Calu3 (cell line): ENCODE measurements around the gene PAX6. TPM values are rescaled to one million over a fixed set of nuclear protein-coding genes. Genes with fewer than 3 reads are reported as not detected.

ENCODE experiments used
- BruUV-seq: library from RNA; stranded (reverse); fragments of 400-500 nt; replicated peaks from 2 replicates; lab custom pipeline; 2021; lab: Mats Ljungman, UMichigan
- CTCF ChIA-PET: fragments of 300-600 bp; sonication (Branson Sonifier 250); formaldehyde crosslinking; loops from one replicate; lab custom pipeline; 2022; ENCODE audit warnings: antibody characterized with exemption; lab: Charles Lee
- DNase-seq: peaks from one replicate; pipeline ENCODE4 v3.0.0; 2022
- H3K27ac Mint-ChIP-seq: one replicate; pipeline ENCODE4 v1.8.0; 2022; ENCODE audit warnings: mixed read lengths; ENCODE audit not compliant: unreplicated experiment
- H3K27me3 Mint-ChIP-seq: one replicate; pipeline ENCODE4 v1.8.0; 2022; ENCODE audit warnings: mixed read lengths; ENCODE audit not compliant: unreplicated experiment
- H3K36me3 Mint-ChIP-seq: one replicate; pipeline ENCODE4 v1.8.0; 2022; ENCODE audit warnings: mild to moderate bottlenecking, moderate library complexity, mixed read lengths; ENCODE audit not compliant: insufficient read depth, unreplicated experiment
- H3K4me1 Mint-ChIP-seq: one replicate; pipeline ENCODE4 v1.8.0; 2022; ENCODE audit warnings: mild to moderate bottlenecking, low read depth, mixed read lengths; ENCODE audit not compliant: unreplicated experiment
- H3K4me3 Mint-ChIP-seq: one replicate; pipeline ENCODE4 v1.8.0; 2022; ENCODE audit warnings: mild to moderate bottlenecking, low read depth, moderate library complexity, mixed read lengths; ENCODE audit not compliant: unreplicated experiment
- H3K9me3 Mint-ChIP-seq: one replicate; pipeline ENCODE4 v1.8.0; 2022; ENCODE audit warnings: low read depth, mixed read lengths; ENCODE audit not compliant: unreplicated experiment
- intact Hi-C: fragments of 100-400 bp; cut with micrococcal nuclease; formaldehyde crosslinking; loops from one replicate; pipeline ENCODE4 v1.10.0; 2022; ENCODE audit not compliant: unreplicated experiment
- total RNA-seq: library from RNA; stranded (reverse); gene quantifications from 2 replicates; pipeline ENCODE4 v1.2.3, GENCODE V29; 2022
- TF ChIP-seq, protein P1 (sequence below): fragments of 200-600 bp; IDR thresholded peaks from one replicate; pipeline ENCODE4 v1.8.0; 2022; ENCODE audit warnings: antibody characterized with exemption; ENCODE audit not compliant: unreplicated experiment

Gene PAX6
- total RNA-seq, 1 experiment from 2014 or later, result 0.87 TPM

DNA sequence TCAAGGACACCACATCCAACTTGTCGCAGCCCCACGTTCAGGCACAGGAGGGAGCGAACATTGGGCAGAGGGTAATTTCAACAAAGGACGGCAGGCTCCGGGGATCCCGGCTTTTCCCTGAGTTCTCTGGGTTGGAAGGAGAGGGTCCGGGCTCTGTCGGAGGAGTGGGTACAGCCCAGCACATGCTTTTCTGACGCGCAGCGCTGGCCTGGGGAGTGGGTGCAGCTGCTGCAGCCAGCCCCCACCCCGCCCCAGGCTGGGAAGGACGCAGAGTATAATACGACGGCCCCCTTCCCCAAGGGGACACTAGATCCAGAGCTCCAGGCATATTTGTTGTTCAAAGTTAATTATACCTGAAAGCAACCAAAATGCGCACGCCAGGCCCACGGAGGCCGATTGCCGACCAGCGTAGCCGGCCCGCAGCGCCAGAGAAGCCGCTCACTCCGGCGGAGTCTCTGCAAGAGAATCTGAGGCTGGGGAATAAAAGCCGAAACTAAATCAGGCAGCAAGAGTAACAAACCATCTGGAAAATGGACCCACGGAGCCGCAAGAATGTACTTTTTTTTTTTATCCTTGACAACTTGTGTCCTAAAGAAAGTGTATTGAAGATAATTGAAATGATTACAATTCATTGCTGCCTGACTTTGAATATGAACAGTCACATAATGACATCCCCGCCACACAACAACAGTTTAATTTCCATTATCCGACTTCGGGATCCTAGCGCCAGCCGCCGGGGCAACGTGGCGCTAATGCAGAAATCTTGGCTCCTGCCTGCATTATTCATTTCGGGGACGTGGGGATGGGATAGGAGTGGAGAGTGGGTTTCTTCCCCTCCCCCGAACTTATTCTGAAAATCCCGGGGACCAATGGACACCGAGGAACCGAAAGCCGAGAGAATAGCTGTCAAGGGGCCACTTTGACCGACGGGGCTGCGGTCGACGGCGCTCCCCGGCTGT, 14.0 kb upstream of the PAX6 start:
- no TSS peak for BruUV-seq
- H3K4me1 Mint-ChIP-seq, result no peaks in the 10 kb centered on the region
- H3K9me3 Mint-ChIP-seq, result no peaks in the 10 kb centered on the region
- no peak overlapping the region for H3K4me3 Mint-ChIP-seq
- DNase-seq, result no peak
- TF ChIP-seq, protein P1, sequence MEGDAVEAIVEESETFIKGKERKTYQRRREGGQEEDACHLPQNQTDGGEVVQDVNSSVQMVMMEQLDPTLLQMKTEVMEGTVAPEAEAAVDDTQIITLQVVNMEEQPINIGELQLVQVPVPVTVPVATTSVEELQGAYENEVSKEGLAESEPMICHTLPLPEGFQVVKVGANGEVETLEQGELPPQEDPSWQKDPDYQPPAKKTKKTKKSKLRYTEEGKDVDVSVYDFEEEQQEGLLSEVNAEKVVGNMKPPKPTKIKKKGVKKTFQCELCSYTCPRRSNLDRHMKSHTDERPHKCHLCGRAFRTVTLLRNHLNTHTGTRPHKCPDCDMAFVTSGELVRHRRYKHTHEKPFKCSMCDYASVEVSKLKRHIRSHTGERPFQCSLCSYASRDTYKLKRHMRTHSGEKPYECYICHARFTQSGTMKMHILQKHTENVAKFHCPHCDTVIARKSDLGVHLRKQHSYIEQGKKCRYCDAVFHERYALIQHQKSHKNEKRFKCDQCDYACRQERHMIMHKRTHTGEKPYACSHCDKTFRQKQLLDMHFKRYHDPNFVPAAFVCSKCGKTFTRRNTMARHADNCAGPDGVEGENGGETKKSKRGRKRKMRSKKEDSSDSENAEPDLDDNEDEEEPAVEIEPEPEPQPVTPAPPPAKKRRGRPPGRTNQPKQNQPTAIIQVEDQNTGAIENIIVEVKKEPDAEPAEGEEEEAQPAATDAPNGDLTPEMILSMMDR, result no peak
- H3K27ac Mint-ChIP-seq, result no peak overlapping the region
- CTCF ChIA-PET, result interaction anchor here (0.6 kb wide), 1 partner anchor 1401 kb away, joined by 3 read pairs; no protein-coding TSS in a partner anchor
- H3K36me3 Mint-ChIP-seq, result no peaks in the 10 kb centered on the region
- intact Hi-C loops, result no loop called here
- H3K27me3 Mint-ChIP-seq, result peaks cover 88% of the 10 kb centered on the region

DNA sequence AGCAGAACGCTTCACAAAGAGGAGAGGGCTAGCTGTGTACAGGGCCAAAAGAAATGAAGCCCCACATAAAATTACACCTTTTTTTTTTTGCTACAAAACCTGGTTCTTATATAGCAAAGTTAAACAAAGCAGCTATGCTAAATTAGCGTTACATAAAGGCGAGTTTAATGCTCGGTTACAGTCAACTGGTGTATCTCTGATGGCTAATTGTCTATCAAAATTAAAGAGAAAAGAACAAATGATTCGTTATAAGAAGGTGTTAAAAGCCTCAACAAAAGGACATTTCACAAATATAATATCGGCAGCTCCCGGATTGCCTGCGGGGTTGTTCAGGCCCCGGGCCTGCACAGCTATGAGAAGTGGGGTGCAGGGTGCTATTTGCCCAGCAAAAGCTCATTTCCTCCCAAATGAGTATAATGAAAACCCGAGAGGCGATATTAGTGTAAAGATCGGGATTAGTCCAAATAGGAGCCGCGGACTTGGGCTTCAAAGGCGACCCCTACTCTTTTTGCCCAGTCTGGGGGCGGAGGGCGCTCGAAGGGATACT, 13.3 kb upstream of the PAX6 start:
- TF ChIP-seq, protein P1, result no peak
- H3K4me3 Mint-ChIP-seq, result no peak overlapping the region

DNA sequence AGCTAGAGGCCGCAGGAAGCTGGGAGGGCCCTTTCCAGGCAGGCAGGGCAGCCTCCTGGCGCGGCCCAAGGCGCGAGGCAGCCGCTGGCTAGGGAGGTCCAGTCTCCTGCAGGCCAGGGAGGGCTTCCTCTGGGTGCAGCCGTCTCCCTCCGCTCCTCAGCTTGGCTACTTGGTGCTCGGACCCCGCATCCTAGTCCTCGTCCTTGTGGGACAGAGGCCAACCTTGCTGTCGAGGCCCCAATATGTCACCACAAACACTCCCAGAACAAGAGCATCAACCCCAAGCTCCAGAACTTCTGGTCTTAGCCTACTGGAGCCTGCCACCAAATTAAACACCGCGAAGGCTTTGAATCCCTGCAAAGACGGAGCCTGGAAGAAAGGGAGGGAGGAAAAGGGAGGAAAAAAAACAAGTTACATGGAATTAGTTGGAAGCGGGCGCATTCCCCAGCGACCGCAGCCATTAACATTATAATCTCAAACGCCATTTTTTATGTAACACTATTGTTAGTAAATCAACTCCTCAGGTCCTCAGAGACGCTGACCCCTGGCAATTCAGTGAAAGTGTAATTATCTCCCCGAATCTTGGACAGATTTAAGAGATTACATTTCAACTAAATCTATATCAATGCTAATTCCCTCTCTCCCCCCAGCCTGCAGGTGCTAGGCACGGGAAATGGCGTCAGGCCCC, 12.7 kb upstream of the PAX6 start:
- Mint-ChIP-seq H3K9me3 (no peaks in the 10 kb centered on the region), H3K36me3 (no peaks in the 10 kb centered on the region), H3K27me3 (peaks cover 84% of the 10 kb centered on the region), H3K27ac (no peak overlapping the region), H3K4me1 (no peaks in the 10 kb centered on the region), H3K4me3 (no peak overlapping the region)
- intact Hi-C loops, result no loop called here
- TF ChIP-seq, protein P1, result no peak
- CTCF ChIA-PET, result interaction anchor here (0.6 kb wide), 1 partner anchor 1400 kb away, joined by 3 read pairs; no protein-coding TSS in a partner anchor
- no peak for DNase-seq
- BruUV-seq, result no TSS peak

More for the DNA sequence above, 13.3 kb upstream of the PAX6 start:
- intact Hi-C loops, result no loop called here
- CTCF ChIA-PET, result interaction anchor here (0.6 kb wide), 1 partner anchor 1400 kb away, joined by 3 read pairs; no protein-coding TSS in a partner anchor
- Mint-ChIP-seq H3K27me3 (peaks cover 84% of the 10 kb centered on the region), H3K9me3 (no peaks in the 10 kb centered on the region), H3K36me3 (no peaks in the 10 kb centered on the region), H3K4me1 (no peaks in the 10 kb centered on the region), H3K27ac (no peak overlapping the region)
- no TSS peak for BruUV-seq
- no peak for DNase-seq

DNA sequence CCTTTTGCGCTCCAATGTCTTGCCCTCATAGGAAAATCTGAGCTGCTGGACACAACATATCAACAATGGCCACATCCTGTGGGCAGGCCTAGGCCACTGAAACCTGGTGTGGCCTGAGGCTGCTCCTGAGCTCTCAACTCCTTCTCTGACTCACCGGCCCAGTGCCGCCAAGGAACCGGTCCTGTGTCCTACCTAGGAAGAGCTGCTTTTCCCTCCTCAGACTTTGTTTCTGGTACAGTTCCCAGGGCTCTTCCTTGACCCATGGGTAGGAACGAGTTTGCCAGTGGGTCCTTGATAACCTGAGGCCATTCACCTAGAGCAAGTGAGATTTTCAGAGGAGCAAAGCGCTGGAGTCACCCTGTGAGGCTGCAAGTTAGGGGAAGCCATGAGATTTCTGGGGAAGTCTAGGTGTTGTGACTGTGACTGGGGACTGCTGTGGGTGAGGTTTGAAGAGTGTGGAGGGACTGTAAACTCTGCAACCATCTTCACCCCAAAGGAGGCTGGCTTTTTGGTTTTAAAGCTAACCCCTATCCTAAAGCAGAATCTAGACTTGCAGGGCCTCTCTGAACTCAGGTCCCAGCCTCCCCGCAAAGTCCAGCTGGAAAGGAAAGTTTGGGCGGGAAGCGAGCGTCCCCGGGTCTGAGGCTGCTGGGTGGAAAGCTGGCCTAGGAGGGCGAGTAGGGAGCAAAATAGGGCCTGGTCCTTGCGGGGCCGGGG, 12.0 kb upstream of the PAX6 start:
- Mint-ChIP-seq H3K36me3 (no peaks in the 10 kb centered on the region), H3K27ac (no peak overlapping the region), H3K27me3 (peaks cover 86% of the 10 kb centered on the region), H3K4me1 (no peaks in the 10 kb centered on the region), H3K9me3 (no peaks in the 10 kb centered on the region), H3K4me3 (no peak overlapping the region)
- CTCF ChIA-PET, result no interaction called here
- intact Hi-C loops, result no loop called here
- DNase-seq, result no peak
- TF ChIP-seq, protein P1, result no peak
- BruUV-seq, result no TSS peak
